MM.1S (cell line): ENCODE results near the gene TMTC2.

Experiments used
- DNase-seq: peaks from one replicate; pipeline ENCODE4 v3.0.0-alpha.2; 2015
- H2AFZ ChIP-seq: fragments of 300-600 bp; sonication (generic); 2 replicates; pipeline ENCODE4 v1.6.0; 2016; ENCODE audit warnings: antibody characterized with exemption, low read length
- H3F3A ChIP-seq: fragments of 300-600 bp; sonication (generic); 2 replicates; pipeline ENCODE4 v1.6.1; 2016; ENCODE audit warnings: mild to moderate bottlenecking, antibody characterized with exemption, low read length, moderate library complexity, mixed read lengths; ENCODE audit not compliant: insufficient read depth
- H3K27ac ChIP-seq: fragments of 300-600 bp; sonication (generic); 2 replicates; pipeline ENCODE4 v1.5.1; 2016; ENCODE audit warnings: mild to moderate bottlenecking, low read length
- H3K27me3 ChIP-seq: fragments of 300-600 bp; sonication (generic); replicated peaks from 2 replicates; pipeline ENCODE4 v1.6.0; 2016; ENCODE audit warnings: low read length; ENCODE audit not compliant: insufficient read depth
- H3K36me3 ChIP-seq: fragments of 300-600 bp; sonication (generic); replicated peaks from 2 replicates; pipeline ENCODE4 v1.6.1; 2016; ENCODE audit warnings: mild to moderate bottlenecking, low read length, mixed read lengths; ENCODE audit not compliant: insufficient read depth
- H3K4me1 ChIP-seq: fragments of 300-600 bp; sonication (generic); 2 replicates; pipeline ENCODE4 v1.6.1; 2016; ENCODE audit warnings: low read length, mixed read lengths
- H3K4me2 ChIP-seq: fragments of 300-600 bp; sonication (generic); 2 replicates; pipeline ENCODE4 v1.6.0; 2016; ENCODE audit warnings: low read depth, low read length
- H3K4me3 ChIP-seq: fragments of 300-600 bp; sonication (generic); 2 replicates; pipeline ENCODE4 v1.5.1; 2016; ENCODE audit warnings: low read length, mixed read lengths
- H3K79me2 ChIP-seq: fragments of 300-600 bp; sonication (generic); 2 replicates; pipeline ENCODE4 v1.6.1; 2016; ENCODE audit warnings: mixed run types, low read length, mixed read lengths
- H3K9ac ChIP-seq: fragments of 300-600 bp; sonication (generic); 2 replicates; pipeline ENCODE4 v1.6.1; 2016; ENCODE audit warnings: low read length, mixed read lengths
- H3K9me2 ChIP-seq: fragments of 300-600 bp; sonication (generic); replicated peaks from 2 replicates; pipeline ENCODE4 v1.6.1; 2016; ENCODE audit warnings: mild to moderate bottlenecking, low read length, mixed read lengths; ENCODE audit not compliant: insufficient read depth
- H3K9me3 ChIP-seq: fragments of 300-600 bp; sonication (generic); replicated peaks from 2 replicates; pipeline ENCODE4 v1.6.1; 2016; ENCODE audit warnings: mild to moderate bottlenecking, low read length, mixed read lengths; ENCODE audit not compliant: insufficient read depth
- H4K20me1 ChIP-seq: fragments of 300-600 bp; sonication (generic); 2 replicates; pipeline ENCODE4 v1.6.1; 2016; ENCODE audit warnings: mild to moderate bottlenecking, low read length, moderate library complexity, mixed read lengths; ENCODE audit not compliant: insufficient read depth
- EZH2 ChIP-seq: fragments of 300-600 bp; sonication (generic); optimal IDR thresholded peaks from 2 replicates; pipeline ENCODE3; 2017; ENCODE audit warnings: low read depth, mild to moderate bottlenecking, antibody characterized with exemption, low read length, mixed read lengths
- EZH2phosphoT487 ChIP-seq: fragments of 300-600 bp; sonication (generic); IDR thresholded peaks from 2 replicates; pipeline ENCODE4 v1.6.1; 2018; ENCODE audit warnings: antibody characterized with exemption, low read length
- TF ChIP-seq, protein P1 (sequence below): fragments of 300-600 bp; sonication (generic); IDR thresholded peaks from 2 replicates; pipeline ENCODE4 v1.5.1; 2016; ENCODE audit warnings: antibody characterized with exemption, low read length, mixed read lengths

TMTC2 gene

DNA sequence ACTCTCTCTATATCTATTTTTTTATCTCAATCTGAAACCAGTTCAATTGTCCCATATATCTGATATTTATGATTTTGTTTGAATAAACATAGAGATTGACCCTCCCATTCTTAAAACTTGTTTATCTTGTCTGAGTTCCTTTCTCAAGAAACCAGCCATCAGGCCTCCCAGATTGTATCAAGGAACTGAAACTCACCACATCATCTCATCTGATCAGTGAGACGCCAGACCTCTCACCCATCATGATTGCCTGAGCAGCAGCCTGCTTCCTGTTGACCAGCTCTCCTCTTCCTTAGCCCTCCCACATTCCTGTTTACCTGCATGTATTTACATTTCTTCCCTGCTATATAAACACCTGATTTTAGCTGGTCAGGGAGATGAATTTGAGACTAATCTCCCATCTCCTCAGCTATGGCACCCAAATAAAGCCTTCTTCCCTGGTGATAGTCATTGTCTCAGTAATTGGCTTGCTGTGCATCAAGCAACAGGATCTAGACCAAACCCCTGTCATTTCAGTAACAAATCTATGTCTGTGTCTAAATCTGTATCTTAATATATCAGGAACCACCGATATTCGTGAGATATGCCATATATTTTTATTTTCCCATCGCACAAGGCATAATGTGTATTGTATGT lies 323.6 kb downstream of the TMTC2 start:
- H3K27me3 ChIP-seq, result no peaks in the 10 kb centered on the region
- H3K4me1 ChIP-seq, result no peaks in the 10 kb centered on the region
- H3K9ac ChIP-seq, result no peak overlapping the region
- no peak overlapping the region for H3K4me2 ChIP-seq
- H2AFZ ChIP-seq, result no peak overlapping the region
- TF ChIP-seq, protein P1, sequence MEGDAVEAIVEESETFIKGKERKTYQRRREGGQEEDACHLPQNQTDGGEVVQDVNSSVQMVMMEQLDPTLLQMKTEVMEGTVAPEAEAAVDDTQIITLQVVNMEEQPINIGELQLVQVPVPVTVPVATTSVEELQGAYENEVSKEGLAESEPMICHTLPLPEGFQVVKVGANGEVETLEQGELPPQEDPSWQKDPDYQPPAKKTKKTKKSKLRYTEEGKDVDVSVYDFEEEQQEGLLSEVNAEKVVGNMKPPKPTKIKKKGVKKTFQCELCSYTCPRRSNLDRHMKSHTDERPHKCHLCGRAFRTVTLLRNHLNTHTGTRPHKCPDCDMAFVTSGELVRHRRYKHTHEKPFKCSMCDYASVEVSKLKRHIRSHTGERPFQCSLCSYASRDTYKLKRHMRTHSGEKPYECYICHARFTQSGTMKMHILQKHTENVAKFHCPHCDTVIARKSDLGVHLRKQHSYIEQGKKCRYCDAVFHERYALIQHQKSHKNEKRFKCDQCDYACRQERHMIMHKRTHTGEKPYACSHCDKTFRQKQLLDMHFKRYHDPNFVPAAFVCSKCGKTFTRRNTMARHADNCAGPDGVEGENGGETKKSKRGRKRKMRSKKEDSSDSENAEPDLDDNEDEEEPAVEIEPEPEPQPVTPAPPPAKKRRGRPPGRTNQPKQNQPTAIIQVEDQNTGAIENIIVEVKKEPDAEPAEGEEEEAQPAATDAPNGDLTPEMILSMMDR, result no peak
- TF ChIP-seq EZH2phosphoT487 (no peak), EZH2 (no peak)
- DNase-seq, result no peak
- H3K4me3 ChIP-seq, result no peak overlapping the region
- H3K9me2 ChIP-seq, result no peaks in the 10 kb centered on the region
- no peak overlapping the region for H3K27ac ChIP-seq
- H4K20me1 ChIP-seq, result no peaks in the 10 kb centered on the region
- no peaks in the 10 kb centered on the region for H3K36me3 ChIP-seq
- H3K79me2 ChIP-seq, result no peaks in the 10 kb centered on the region
- no peaks in the 10 kb centered on the region for H3F3A ChIP-seq
- no peaks in the 10 kb centered on the region for H3K9me3 ChIP-seq

DNA sequence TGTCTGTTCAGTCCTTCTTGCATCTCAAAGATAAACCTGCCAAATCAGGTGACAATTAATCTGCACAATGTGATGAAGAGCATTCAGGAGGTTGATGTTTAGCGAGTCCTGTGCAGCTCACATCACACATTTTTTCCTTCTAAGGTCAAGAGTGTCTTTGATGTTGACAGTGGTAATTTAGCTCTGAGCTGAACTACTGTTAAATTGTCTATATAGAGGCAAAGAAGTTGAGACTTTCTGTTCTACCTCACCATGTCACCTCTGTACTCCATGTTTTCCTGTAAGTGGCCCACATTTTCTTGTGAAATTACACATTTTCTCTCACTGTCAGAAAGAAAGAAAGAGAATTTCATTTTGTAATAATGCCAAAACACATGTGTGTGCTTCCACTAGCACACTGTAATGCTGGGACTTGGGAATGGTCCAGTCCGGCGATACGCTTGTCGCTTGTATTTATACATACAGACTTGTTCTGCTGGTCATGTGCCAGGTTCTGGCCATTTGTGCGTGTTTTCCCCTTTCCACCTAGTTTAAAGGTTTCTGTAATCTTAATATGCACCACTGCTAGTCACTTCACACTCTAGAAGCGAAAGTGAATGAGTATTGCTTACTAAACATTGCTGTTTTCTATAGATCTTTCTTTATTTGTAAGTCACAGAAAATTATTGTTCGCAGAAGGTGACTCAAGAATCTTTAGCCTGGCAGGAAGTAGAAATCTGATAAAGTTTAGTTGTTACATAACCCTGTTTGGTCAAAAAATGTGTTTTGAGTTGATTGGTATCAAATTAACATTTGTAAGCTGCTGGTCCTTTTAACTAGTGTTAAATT lies 328.9 kb downstream of the TMTC2 start:
- TF ChIP-seq EZH2 (no peak), EZH2phosphoT487 (no peak)
- TF ChIP-seq, protein P1, result no peak
- H3K4me3 ChIP-seq, result no peak overlapping the region
- no peak overlapping the region for H3K9ac ChIP-seq
- H3K36me3 ChIP-seq, result no peaks in the 10 kb centered on the region
- H2AFZ ChIP-seq, result no peak overlapping the region
- no peak for DNase-seq
- no peaks in the 10 kb centered on the region for H3K27me3 ChIP-seq
- H3K9me2 ChIP-seq, result no peaks in the 10 kb centered on the region
- H3F3A ChIP-seq, result no peaks in the 10 kb centered on the region
- H4K20me1 ChIP-seq, result no peaks in the 10 kb centered on the region
- H3K79me2 ChIP-seq, result no peaks in the 10 kb centered on the region
- no peak overlapping the region for H3K4me2 ChIP-seq
- no peak overlapping the region for H3K27ac ChIP-seq
- no peaks in the 10 kb centered on the region for H3K9me3 ChIP-seq
- no peaks in the 10 kb centered on the region for H3K4me1 ChIP-seq

GRCh38 chr12:83016218-83016835 lies 329.6 kb downstream of the TMTC2 start:
- DNase-seq, result no peak

More at GRCh38 chr12:83016218-83016835, 329.6 kb downstream of the TMTC2 start:
- no peak overlapping the region for H3K4me3 ChIP-seq
- H3K4me1 ChIP-seq, result no peaks in the 10 kb centered on the region
- H3K36me3 ChIP-seq, result no peaks in the 10 kb centered on the region
- H4K20me1 ChIP-seq, result no peaks in the 10 kb centered on the region
- H3K27me3 ChIP-seq, result no peaks in the 10 kb centered on the region
- no peak overlapping the region for H3K27ac ChIP-seq
- H3K9me2 ChIP-seq, result no peaks in the 10 kb centered on the region
- no peaks in the 10 kb centered on the region for H3K79me2 ChIP-seq
- no peaks in the 10 kb centered on the region for H3K9me3 ChIP-seq
- no peak for TF ChIP-seq EZH2
- TF ChIP-seq, protein P1, result no peak
- TF ChIP-seq EZH2phosphoT487, result no peak
- no peak overlapping the region for H2AFZ ChIP-seq
- H3K4me2 ChIP-seq, result no peak overlapping the region
- H3K9ac ChIP-seq, result no peak overlapping the region
- no peaks in the 10 kb centered on the region for H3F3A ChIP-seq
